Gastroesophageal sphincter (tissue), 3 donors: ENCODE measurements around the gene DCAF5.

Experiments used
- CTCF ChIP-seq, 4 experiments: fragments of 200-600 bp in 2 of 4; fragments of 450-650 bp in 2 of 4; sonication (generic) in 1 of 4; IDR thresholded peaks; one replicate each; pipeline ENCODE4 v1.5.1; 2017 to 2019; ENCODE audit warnings: antibody characterized with exemption in 4 of 4, mild to moderate bottlenecking in 2 of 4, moderate library complexity in 2 of 4
- POLR2A ChIP-seq, 2 donors: fragments of 450-650 bp; IDR thresholded peaks; one replicate each; pipeline ENCODE4 v1.6.1; 2017; ENCODE audit warnings: antibody characterized with exemption in 2 of 2, mild to moderate bottlenecking in 2 of 2, moderate library complexity in 1 of 2
- POLR2AphosphoS5 ChIP-seq: sonication (generic); formaldehyde crosslinking; IDR thresholded peaks from one replicate; pipeline ENCODE4 v1.6.1; 2017; ENCODE audit warnings: antibody characterized with exemption

GRCh38 chr14:69108358-69108757, 44.6 kb downstream of the DCAF5 start:
- TF ChIP-seq CTCF (IDR thresholded peaks at IDR 0.05) (no peak), POLR2AphosphoS5 (no peak), POLR2A (IDR thresholded peaks at IDR 0.05) (no peak)
